Forelimb muscle (tissue), 1 donor: ENCODE results near the gene CPSF7. TPM values are rescaled to one million over a fixed set of nuclear protein-coding genes. Genes with fewer than 3 reads are reported as not detected.
"Not testable (repeated sequence)": the region's sequence is repeated elsewhere in the genome, so short reads cannot be mapped to it uniquely, and the experiment has no call there.

Experiments used
- DNase-seq: peaks from one replicate; pipeline ENCODE4 v3.0.0-alpha.2; 2013; ENCODE audit warnings: low read depth
- polyA plus RNA-seq: library from polyadenylated mRNA; unstranded; fragments of 120-200 nt; gene quantifications from one replicate; pipeline ENCODE4 v1.2.1, GENCODE V29; 2013; ENCODE audit not compliant: insufficient read length

CPSF7 gene
- polyA plus RNA-seq, 1 donor: 72.1 TPM

DNA sequence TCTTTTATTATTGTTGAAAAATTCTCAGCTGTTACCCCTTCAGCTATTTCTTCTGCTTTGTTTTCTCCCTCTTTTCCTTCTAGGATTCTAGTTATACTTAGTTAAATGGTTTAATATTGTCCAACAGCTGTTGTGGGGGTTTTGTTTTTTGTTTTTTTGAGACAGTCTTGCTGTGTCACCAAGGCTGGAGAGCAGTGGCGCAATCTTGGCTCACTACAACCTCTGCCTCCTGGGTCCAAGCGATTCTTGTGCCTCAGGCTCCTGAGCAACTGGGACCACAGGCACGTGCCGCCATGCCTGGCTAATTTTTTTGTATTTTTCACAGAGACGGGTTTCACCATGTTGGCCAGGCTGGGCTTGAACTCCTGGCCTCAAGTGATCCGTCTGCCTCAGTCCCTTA lies 12.8 kb upstream of the CPSF7 start:
- DNase-seq: no peak

DNA sequence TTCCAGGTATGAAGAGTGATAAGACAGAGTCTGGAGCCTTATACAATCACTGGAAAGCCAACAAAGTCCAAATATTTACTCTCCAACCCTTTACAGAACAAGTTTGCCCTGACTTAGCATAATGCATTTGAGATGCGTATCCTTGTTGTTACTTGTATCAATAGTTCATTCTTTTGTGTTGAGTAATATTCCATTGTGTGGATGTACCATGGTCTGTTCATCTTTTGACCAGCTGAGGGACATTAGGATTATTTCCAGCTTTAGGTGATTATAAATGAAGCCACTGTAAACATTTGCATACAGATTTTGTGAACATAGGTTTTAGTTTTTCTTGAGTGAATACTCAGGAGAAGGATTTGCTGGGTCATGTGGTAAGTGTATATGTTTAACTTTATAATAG lies 9.8 kb upstream of the CPSF7 start:
- DNase-seq: no peak

DNA sequence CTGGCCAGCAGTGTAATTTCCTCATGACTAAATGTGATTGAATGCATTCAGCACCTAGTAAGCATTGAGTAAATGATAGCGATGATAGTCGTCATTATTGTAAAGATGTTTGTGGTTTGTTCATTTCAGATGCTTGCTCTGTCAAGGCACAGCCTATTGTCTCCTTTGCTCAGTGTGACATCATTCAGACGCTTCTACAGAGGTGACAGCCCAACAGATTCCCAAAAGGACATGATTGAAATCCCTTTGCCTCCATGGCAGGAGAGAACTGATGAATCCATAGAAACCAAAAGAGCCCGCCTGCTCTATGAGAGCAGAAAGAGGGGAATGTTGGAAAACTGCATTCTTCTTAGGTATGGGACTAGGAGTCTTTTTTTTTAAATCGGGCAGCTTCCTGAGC lies 7.7 kb upstream of the CPSF7 start:
- no peak for DNase-seq

DNA sequence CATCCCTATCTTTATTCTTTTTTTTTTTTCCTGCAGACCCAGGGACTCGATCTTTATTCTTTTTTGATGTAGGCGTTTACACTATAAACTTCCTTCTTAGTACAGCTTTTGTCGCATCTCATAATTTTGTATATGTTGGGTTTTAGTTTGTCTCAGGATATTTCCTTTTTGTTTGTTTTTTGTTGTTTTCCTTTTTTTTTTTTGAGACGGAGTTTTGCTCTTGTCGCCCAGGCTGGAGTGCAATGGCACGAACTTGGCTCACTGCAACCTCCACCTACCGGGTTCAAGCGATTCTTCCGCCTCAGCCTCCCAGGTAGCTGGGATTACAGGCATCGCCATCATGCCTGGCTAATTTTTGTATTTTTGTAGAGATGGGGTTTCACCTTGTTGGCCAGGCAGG lies 1.1 kb upstream of the CPSF7 start:
- DNase-seq: not testable (repeated sequence)

DNA sequence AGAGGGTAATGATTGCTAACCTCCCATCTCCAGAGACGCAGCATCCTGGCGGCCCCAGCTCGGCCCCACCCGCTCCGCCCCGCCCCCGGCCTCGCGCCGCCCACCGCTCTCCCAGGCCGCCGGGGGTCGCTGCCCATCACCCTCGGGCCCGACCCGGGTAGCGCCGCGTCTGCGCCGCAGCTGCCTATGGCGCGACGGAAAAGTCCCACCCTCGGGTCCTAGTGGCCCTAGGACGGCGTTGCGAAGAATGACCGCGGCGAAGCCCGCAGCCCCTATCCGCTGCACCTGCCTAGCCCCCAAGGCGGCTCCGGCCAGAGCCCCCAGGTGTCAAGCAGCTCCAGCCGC lies 457 bp downstream of the CPSF7 start:
- DNase-seq: no peak

DNA sequence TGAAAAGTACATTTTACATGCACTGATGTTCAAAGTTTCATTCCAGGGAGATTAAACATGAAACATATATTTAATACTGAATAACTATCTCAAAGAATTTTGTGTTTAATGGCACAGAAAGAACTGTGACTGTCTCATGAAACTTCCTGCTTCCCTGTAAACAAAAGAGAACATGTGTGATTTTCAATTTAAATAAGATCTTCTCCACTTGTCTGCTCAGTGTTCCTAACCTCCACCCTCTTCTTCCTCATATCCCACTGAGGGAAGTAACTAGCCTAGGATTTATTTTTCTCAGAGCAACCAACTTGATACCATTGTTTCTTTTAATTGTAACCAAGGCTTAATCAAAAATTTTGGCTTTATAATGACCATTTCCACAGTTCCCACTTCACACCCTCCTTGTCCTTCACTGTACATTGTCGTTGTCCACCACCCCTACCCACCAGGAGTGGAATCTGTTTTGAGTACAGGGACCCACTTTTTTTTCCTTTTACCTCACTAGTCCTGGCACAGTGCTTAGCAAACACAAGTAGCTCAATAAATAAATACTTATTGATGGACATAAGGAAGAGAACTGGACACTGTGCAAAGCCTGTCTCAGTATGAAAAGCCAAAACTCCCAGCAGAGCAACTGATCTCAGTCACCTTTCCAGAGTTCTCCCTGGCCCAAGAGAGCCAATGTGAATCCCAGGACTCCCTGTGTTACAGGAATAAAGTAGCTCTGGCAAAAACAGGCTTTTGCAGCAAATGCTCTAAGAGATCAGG lies 4.2 kb downstream of the CPSF7 start:
- no peak for DNase-seq

DNA sequence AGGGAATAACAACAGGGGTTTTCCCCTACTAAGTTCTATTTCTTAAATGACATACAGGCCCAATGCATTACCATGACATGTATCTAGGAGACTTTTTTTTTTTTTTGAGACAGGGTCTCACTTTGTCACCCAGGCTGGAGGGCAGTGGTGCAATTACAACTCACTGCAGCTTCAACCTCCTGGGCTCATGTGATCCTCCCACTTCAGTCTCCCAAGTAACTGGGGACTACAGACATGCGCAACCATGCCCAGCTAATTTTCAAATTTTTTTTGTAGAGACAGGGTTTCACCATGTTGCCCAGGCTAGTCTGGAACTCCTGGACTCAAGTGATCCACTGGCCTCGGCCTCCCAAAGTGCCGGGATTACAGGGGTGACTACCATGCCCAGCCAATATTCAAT lies 7.5 kb downstream of the CPSF7 start:
- DNase-seq: no peak

DNA sequence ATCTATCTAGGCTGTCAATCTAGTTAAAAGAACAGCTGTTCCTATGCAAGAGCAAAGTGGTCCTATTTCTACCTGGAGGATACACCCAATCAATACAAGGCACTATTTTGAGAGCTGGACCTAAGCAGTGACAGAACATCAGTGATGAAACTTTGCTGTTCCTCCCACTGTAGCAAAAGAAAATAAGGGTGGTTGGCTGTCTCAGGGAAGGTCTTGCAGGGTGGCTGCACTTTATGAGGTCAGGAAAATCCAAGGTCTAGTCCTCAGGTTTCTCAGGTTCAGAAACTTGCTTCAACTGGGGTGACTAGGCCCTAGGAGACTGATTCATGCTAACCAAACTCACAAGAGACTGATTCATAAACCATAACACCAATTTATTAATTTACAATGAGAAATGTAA lies 11.6 kb downstream of the CPSF7 start:
- DNase-seq: no peak

DNA sequence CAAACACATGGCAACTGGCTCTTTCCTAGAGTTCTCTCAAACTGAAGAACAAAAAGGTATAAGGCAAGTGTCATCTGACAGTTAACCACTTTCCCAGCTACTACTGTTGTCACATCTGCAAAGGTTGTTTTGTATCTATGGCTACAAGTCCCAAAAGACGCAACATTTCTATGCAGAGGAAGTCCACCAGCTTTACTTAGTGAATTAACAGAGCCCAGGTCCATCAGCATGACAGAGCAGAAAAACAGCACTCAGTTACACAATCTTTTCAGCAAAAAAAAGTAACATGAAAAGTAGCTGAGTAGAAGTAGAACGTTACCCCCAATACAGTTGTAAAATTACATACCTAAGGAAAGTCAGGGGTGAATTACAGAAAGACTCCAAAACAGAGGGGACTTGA lies 12.1 kb downstream of the CPSF7 start:
- DNase-seq: no peak

DNA sequence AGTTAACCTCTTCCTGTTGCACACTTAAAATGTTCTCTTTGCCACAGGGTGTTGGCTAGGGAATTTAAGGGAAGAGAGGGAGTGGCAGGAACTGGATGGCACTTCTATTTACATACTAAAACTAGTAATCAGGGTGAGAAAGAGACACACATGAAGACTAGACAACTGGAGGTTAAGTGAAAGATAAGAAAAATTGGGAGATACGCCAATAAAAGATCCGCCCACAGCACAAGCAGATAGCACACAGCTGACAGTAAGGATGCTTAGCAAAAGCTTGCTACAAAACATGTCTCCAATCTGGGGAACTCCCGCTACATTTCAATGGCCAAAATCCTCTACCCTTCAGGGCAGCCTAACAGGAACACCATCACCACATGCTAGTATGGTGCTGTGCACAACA lies 12.8 kb downstream of the CPSF7 start:
- no peak for DNase-seq

DNA sequence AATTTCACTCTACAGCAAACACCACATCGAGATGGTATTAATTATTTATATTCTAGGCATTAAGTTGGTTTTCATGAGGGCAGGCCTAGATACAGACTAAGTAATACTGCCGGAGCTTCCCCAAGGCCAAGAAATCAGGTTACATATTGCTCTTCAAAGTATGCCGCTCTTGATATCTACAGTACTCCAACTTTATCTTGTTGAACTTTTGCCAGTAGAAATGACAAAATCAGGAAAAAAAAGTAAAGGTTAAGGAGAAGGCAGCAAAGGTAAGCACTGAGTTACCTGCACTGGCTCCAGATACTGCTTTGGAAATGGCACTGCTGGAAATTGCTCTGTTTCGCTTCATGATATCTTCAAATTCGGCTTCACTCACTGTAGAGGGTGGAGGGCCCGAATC lies 14.4 kb downstream of the CPSF7 start:
- no peak for DNase-seq

DNA sequence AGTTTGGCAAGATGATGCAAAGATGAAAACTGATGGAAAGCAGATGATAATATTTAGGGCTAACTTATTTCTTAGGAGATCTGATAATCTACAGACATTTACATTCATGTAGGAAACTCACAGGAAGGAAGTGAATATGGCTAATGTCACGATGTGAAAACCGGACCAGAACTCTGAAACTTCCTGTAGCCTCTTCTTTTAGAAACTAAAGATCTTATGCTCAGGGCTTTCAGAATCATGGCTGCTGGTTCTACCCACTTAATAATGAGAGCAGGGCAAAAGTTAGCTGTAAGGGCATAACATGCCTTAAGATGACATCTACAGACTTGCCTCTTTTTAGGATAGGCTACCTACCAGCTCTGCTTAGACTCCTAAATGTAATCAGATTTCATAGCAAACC lies 15.2 kb downstream of the CPSF7 start:
- no peak for DNase-seq

DNA sequence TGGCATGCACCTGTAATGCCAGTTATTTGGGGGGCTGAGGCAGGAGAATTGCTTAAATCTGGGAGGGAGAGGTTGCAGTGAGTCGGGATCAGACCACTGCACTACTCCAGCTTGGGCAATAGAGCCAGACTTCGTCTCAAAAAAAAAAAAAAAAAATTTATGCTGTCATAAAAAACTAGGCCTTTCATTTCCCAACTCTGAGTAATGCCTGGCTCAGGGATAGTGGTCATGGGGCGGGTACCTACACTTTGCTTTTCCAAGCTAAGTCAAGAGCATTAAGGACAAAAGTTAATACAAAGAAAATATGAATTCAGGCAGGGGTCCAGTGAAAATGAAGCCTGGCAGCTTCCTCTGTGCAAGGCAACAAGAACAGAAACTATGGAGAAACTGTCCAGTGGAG lies 16.3 kb downstream of the CPSF7 start:
- DNase-seq: no peak

DNA sequence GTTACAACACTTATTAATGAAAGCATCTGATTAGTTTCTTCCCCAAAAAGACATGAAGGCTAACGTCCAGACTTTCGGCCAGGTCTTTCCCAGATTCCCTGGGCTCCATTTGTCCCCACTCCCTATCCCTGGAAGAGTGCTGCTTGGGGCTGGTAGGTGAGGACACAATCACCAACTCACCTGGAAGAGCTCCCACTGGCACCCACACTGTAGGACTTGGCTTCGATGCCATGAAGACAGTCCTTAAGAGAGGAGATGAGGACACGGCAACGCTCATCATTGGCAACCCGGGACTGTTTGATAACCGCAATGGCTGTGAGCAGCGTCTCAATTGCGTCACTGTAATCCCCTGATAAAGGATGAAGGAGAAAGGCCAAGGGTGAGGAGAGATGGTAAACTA lies 18.2 kb downstream of the CPSF7 start:
- no peak for DNase-seq

DNA sequence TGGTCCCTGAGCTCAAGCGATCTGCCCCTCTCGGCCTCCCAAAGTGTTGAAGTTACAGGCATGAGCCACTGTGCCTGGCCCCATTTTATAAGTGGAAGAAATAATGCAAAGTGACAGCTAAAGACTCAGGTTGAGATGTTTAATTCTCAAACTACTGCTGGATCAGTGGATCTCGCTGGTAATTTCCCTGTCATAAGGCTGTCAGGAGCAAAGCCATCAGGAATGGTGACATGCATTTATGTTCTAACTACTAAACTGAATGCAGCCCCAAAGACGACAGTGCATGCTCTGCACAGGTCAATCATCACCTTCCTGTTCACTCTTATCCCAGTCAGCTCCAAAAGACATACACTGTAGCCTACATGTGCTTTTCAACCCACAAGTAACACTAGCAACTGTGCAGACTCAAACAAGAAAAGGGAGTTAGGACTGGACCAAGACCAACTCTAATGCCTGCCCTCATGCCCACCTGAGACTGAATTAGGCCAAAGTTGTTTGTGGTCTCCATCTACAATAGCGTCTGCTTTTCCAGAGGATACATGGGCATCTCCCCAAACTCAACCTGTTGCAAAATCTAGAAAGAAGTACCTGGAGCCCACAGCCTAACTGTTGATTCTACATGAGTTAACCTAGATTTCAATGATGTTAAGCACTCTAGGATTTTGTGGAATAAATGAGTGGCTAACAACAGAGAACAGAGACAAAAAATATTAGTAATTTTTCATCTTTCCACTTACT lies 22.6 kb downstream of the CPSF7 start:
- no peak for DNase-seq

DNA sequence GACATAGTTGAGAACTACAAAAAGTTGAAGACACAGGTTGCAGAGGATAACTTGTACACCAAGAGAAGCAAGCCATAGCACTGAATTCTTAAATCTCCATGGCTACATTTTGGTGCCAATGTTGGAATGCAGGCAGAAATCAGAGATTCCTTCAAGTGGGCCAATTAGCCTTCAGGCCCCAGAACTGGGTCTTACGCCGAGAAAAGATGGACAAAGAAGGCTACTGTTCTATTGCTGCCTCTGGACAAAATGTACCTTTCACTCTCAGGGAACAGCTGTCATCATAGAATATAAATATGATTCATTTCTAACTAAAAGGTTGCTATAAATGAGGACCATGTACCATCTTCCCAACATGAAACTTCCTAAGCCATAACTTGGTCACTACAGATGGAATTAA lies 23.7 kb downstream of the CPSF7 start:
- DNase-seq: no peak

DNA sequence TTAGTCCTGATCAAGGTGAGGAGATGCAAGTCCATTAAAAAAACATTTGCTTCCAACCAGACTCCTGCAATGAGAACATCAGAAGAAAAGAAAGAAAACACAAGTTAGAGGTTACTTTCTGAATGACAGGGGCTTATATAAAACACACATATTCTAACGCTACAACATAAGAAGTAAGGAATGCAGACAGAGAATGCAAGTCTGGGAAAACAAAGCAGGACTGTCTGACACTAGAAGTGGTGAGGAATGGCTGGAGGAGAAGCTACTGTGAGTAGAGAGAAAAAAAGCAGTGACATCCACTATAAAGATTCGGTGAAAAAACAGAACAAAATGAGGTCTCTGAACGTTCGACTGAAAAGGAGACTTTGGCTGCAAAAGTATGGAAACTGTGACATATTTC lies 25.1 kb downstream of the CPSF7 start:
- DNase-seq: no peak

DNA sequence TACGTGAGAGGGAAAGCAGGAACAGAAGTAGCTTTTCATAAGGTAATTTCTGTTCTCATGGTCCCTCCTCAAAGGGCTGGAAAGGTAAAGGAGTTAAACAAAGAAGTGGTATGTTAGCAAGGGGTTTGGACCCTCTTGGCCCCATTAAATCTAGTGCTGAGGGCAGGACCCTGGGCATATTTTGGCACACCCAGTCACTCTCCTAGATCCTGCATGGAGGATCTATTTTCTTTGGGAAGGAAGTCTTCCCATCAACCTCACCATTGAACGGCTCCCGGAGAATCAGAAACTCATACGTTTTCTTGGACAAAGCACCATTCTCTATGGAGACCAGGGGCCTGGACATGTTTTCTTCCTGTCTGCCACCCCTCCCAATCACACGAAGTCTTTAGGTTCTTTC lies 25.7 kb downstream of the CPSF7 start:
- DNase-seq: no peak

DNA sequence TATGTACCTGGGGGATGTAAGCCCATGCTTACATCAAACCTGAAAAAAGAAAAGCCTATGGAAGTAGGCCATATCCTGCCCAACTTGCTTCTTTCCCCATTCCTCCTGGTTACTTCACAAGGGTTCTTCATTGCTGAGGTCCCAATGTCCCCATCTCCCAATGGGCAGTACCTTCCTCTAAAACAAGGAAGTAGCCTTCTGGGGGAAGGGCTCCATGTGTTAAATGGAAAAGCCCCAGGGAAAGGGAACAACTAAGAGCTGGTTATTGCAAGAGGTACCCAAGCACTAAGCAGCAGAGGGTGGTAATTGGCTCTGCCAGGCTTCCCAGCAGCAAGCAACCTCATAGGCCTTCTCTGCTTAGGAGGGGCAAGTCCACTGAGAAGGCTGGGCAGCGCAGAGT lies 26.1 kb downstream of the CPSF7 start:
- DNase-seq: no peak

DNA sequence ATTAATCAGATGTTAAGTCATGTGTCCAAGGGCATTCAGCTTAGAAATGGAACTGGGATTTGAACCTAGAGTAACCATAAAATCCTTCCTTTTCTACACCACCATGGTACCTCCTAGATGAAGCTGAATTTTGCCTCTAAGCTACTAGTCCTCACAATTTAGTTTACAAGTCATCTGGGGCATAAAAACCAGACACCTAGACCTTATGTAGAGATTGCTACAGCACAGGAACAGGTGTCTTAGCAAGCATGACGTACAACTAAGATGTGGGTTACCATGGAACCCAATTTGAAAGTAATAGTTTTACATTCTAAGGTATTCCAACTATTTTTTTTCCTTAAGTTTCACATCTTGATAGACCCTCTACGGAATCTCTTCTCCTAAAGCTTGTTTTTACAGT lies 28.2 kb downstream of the CPSF7 start:
- DNase-seq: no peak

DNA sequence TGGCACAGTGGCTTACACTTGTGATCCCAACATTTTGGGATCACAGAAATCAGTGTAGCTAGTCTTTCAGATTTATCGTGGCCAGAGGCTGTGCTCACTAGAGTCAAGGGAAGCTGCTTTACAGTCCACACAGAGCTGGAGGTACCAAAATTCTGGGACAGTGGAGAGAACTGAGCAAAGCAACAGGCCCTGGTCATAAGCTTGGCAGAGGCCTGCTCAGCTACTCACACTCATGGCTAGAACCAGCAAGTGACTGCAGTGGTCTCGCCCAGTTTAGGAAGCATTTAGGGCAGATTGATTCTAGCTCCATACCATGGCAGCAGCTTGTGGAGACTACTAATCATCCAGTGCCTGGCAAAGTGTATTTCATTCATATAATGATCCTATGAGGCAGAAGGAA lies 28.6 kb downstream of the CPSF7 start:
- DNase-seq: no peak

DNA sequence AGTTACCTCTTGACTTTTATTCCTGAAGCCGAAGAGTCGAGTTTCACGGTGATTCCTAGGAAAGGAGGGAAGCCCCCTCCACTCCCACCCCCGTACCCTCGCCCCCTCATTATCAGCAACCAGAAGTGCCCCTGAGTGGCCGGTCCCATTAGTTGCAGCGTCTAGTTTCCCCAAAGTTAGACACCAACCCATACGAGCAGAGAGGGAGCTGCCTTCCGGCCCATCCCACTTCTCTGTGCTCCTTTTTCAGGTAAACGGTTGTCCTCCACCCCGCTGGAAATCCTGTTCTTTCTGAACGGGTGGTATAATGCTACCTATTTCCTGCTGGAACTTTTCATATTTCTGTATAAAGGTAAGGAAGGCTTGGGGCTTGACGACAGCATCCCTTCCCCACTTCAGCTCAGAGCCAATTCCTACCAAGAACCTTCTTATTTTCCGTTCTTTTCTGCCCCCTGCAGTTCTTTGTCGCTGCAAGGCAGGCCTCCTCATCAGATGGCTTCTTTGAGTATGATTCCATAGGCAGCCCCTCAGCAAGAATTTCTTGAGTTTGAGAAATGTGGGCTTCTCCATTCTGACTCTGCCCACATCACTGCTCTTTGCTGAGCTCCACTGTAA lies 36.7 kb downstream of the CPSF7 start:
- no peak for DNase-seq

DNA sequence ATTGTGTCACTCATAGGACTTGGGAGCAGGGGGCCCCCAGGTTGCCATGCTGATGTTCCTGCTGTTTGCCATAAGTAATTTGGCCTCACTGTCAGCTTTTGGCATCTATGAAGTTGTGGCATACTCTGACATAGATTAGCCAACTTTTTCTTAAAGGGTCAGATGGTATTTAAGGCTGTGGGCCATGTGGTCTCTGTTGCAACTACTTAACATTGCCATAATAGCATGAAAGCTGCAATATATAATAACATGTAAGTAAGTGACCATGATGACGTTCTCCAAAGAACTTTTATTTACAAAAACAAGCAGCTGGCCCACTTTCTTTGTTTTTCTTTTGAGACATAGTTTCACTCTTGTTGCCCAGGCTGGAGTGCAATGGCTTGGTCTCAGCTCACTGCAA lies 39.6 kb downstream of the CPSF7 start:
- DNase-seq: no peak
